GM19035 (cell line): ENCODE results near the gene BAZ2A.
A peak's percentile ranks its signal among the peaks of the same experiment; 100 is the strongest.
"Not testable (repeated sequence)": the region's sequence is repeated elsewhere in the genome, so short reads cannot be mapped to it uniquely, and the experiment has no call there.

ENCODE experiments used
- ATAC-seq: cut with Tn5 transposase; IDR thresholded peaks from one replicate; pipeline ENCODE4 v1.9.1; 2021; ENCODE audit not compliant: unreplicated experiment

BAZ2A gene

DNA sequence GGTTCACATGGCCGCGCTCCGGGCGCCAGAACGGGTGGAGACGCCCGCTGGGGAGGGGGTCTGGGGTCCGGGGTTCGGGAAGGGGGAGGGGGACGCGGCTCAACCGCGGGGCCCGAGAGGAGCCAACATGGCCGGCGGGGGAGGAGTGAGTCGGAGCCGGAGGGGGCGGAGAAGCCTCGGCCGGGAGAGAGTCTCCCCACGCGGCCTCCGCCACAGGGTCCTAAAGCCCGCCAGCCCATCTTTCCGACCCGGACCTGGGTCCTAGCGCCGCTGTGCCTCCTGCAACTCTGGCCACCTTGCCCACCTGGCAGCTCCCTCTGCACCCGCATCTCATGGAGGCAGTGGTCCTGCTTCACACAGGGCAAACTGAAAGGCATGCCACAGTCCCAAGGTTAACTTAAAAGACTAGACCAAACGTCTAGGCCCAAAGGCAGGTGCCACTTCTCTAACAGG is at the start of gene BAZ2A:
TSS of gene BAZ2A (minus strand) at position 147 of the 453 bp plus-strand sequence. CDS start 12,796 bp downstream, outside the sequence.
- ATAC-seq, result peak; percentile 62

DNA sequence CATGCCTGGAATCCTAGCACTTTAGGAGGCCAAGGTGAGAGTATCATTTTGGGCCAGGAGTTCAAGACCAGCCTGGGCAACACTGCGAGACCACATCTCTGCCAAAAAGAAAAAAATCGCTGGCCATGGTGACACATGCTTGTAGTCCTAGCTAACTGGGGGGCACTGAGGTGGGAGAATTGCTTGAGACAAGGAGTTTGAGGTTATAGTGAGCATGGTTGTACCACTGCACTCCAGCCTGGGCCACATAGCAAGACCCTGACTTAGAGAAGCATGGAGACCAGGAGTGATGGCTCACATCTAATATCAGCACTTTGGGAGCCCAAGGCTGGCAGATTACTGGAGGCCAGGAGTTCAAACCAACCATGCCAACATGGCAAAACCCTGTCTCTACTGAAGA is 48.7 kb upstream of the BAZ2A start:
- ATAC-seq, result no peak

DNA sequence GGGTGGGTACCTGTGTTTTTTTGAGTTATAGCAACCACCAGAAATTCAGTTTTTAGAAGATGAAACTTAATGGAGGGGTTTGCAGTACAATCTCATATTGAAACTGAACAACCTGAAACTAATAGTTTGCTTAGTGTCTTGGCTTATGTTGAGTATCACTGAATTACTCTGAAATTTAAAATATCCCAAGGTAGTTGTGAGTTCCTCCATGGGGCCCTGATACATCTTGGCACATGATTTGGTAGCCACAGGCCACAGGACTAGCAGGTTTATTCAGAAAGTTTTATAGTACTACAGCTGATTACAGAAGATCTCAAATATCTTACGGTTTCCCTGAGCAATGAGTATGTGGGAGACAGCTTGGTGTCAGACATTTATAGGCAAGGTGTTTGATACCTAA is 47.6 kb upstream of the BAZ2A start:
- ATAC-seq, result no peak

DNA sequence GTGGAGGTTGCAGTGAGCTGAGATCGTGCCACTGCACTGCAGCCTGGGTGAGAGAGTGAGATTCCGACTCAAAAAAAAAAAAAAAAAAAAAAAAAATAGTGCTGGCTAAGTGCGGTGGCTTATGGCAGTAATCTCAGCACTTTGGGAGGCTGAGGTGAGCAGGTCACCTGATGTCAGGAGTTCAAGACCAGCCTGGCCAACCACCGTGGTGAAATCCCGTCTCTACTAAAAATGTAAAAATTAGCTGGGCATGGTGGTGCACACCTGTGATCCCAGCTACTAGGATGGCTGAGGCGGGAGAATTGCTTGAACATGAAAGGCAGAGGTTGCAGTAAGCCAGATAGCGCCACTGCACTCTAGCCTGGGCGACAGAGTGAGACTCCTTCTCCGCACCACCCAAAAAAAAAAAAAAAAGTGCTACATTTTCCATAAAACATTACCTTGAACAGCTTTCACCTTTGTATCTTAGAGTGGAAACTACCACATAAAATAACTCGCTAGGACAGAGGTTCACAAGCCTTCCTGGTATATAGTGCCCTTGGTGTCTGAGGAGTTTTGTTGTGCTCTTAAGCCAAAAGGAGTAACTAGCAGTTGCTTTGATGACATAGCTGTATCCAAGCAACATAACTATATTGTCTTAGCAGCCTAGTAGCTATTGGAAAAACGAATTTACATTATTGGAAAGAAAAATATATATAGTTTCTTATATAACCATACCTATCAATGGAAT is 46.9 kb upstream of the BAZ2A start:
- no peak for ATAC-seq

DNA sequence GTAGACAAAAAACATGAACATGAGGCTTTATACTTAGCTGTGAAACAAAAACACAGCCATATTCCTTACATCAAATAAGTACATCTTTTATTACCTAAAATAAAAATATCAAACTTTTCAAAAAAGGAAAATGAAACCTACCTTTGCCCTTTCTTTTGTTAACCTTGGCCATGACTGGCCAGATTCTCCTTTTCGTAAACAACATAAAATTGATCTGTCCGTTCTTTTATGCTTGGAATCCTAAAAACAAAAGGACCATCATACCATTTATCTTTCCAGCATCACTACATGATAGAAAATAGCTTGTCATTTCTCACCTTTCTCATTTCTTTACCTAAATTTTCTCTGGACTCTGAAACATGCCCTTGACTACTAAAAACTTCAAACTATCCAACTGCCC is 41.5 kb upstream of the BAZ2A start:
- ATAC-seq, result no peak

DNA sequence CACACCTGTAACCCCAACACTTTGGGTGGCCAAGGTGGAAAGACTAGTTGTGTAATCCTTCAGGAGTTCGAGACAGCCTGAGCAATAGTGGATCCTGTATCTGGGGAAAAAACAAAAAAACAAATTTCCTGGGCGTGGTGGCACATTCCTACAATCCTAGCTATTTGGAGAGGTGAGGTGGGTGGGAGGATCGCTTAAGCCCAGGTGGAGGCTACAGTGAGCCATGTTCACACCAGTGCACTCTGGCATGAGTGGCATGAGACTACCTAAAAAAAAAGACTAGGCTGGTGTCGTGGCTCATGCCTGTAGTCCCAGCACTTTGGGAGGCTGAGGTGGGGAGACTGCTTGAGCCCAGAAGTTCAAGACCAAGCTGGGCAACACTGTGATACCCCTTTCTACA is 40.7 kb upstream of the BAZ2A start:
- ATAC-seq, result no peak

DNA sequence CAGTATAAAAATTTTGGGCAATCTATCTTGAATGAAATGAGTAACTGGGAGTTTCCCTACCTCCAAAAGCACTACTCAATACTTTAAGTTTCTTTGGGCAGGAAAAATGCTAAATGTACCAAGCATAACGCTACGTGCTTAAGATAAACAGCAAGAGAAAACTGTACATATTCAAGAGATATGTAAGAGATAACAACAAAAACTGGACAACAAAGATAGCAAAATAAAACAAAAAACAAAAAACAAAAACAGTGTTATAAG is 38.0 kb upstream of the BAZ2A start:
- ATAC-seq, result no peak

DNA sequence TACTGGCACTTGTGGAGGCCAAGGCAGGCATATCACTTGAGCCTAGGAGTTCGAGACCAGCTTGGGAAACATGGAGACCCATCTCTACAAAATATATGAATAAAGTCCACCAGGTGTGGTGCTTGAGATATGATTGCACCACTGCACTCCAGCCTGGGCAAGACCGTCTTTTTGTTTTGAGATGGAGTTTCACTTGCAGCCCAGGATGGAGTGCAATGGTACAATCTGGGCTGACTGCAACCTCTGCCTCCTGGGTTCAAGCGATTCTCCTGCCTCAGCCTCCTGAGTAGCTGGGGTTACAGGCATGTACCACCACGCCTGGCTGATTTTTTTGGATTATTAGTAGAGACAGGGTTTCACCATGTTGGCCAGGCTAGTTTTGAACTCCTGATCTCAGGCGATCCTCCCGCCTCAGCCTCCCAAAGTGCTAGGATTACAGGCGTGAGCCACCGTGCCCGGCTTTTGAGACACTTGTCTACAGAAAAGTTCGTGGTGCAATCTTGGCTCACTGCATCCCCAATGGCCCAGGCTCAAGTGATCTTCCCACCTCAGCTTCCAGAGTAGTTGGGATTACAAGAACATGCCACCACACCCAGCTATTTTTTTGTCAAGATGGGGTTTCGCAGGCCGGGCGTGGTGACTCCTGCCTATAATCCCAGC is 32.0 kb upstream of the BAZ2A start:
- ATAC-seq, result no peak

DNA sequence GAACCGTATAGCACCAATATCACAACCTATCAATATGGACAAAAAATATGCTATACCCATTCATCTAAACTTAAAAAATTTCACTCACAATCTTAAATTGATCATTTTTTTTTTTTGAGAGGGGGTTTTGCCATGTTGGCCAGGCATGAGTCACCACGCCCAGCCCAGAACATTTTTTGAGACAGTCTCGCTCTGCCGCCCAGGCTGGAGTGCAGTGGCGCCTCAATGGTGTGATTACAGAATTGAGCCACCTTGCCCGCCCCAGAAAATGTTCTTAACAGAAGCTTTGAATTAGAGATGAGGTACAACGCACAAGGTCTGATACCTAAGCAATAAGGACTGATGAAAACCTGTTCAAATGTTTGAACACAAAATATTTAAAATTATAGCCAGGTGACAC is 31.4 kb upstream of the BAZ2A start:
- no peak for ATAC-seq

DNA sequence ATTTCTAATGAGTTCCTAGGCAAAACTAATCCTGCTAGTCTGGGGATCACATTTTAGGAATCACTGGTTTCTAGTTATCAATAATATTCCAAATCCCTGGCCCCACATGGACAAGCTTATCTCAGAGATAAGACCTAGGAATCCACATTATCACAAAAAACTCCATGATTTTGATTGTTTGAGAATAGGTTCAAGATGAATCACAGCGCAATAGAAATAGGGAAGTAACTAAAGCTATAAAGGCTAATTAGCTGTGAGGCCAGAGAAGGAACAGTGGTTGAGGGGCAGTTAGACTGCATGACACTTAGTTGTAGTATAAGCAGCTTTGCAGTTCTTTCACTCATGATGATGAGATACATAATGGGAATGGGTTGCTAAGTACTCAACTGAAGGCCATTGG is 28.8 kb upstream of the BAZ2A start:
- no peak for ATAC-seq

DNA sequence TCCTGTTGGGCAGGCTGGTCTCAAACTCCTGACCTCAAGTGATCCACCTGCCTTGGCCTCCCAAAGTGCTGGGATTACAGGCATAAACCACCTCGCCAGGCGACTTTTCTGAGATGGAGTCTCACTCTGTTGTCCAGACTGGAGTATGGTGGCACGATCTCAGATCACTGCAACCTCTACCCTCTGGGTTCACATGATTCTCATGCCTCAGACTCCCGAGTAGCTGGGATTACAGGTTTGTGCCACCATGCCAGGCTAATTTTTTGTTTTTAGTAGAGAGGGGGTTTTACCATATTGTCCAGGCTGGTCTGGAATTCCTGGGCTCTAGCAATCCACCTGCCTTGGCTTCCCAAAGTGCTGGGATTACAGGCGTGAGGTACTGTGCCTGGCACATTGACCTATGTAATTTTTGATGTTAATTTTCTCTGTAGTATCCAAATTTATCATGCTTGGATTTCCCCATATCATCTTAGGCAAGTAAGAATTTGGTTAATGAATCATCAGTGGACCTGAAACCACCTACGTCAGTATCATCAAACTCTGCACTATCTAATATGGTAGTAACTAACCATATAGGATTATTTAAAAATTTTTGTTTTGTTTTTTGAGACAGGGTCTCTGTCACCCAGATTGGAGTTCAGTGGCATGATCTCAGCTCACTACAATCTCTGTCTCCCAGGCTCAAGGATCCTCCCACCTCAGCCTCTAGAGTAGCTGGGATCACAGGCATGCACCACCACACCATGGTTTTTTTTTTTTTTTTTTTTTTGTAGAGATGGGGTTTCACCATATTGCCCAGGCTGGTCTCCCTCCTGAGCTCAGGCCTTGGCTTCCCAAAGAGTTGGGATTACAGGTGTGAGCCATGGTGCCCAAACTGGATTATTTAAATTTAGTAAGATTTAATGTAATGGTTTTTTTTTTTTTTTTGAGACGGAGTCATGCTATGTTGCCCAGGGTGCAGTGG is 27.6 kb upstream of the BAZ2A start:
- ATAC-seq, result no peak

DNA sequence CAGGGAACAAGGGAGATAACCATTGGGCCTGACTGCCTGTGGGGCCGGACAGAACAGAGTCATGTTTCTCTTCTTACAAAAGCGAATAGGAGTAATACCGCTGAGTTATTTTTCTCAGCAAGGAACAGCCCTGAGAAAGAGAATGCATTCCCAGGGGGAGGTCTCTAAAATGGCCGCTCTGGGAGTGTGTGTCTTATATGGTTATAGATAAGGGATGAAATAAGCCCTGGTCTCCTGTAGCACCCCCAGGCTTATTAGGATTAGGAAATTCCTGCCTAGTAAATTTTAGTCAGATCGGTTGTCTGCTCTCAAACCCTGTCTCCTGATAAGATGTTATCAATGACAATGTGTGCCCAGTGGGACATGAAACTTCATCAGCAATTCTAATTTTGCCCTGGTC is 23.7 kb upstream of the BAZ2A start:
- ATAC-seq, result not testable (repeated sequence)

DNA sequence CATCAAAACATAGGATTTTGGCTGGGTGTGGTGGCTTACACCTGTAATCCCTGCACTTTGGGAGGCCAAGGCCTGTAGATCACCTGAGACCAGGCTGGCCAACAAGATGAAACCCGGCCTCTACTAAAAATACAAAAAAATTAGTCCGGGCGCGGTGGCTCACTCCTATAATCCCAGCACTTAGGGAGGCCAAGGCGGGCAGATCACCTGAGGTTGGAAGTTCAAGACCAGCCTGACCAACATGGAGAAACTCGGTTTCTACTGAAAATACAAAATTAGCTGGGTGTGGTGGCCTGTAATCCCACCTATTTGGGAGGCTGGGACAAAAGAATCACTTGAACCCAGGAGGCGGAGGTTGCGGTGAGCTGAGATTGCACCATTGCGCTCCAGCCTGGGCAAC is 17.9 kb upstream of the BAZ2A start:
- not testable (repeated sequence) for ATAC-seq

DNA sequence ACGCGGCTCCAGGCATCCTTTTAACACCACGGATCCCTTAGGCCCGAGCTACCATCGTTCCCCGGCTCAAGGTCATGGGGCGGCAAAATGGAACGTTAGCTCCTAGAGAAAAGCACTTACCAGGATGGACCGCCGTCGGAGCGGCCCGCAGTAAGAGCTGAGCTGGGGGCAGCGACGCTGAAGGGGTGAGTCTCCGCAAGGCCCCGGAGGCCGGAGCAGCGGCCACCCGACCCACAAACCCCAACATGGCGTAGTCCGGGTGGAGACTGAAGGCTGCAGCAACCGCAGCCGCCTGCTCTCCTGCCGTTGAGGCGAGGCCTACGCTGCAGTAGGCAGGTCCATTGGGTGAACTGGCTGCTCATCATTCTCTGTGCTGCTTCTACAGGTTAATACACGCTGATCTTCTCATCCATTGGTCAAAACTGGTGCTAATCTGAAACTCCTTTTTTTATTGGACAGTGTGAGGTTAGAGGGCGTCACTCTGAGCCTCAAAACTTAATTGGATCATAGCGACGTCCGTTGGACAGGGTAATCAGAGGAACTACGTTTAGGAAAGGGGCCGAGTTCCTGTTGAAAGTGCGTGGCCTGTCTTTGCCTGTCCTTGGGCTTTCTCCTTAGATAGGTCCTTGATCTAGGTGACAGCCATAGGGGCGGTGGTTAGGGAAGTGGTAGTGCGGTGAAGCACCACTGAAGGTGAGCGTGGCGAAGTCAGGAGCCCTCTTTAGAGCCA is 15.8 kb upstream of the BAZ2A start, which contains the start of gene ATP5F1B:
TSS of gene ATP5F1B (minus strand) at position 268 of the 730 bp plus-strand sequence. CDS start at position 247, 21 bp downstream.
- peak; percentile 98 for ATAC-seq

DNA sequence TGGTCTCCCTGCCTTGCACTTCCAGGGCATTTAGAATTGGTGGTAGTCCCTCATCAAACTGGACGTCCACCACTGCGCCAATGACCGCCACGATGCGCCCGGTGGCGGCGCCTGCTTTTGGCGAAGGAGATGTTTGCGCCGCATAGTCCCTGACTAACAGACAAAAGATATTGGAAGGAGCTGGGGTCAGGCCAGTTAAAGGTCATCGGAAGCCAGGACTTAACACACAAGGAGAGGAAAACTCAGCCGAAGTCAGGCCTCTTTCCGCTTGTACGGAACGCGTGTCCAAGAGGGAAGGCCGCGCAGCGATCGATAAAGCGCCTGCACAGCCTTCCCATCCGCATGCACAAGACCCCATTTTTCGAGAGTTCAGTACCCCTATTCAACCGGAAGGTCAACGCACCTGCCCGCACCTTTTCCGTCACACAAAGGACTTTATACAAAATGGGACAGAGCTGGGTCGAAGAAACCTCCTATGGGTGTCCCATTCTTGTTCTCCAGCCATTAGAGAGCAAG is 15.1 kb upstream of the BAZ2A start:
- peak; percentile 0 for ATAC-seq

DNA sequence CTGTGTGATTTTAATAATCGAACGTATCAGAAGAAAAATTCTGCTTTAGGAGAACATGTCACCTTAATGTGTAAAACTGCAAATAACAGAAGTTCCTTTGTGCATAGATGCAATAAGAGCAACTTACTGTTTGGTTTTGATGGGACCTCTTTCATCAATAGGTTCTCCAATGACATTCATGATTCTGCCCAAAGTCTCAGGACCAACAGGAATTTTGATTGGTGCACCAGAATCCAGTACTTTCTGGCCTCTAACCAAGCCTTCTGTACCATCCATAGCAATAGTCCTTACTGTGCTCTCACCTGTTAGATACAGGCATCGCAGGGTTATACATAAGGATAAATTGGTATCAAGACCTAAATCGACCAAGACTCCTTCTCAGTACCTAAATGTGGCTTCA is 14.5 kb upstream of the BAZ2A start:
- no peak for ATAC-seq

DNA sequence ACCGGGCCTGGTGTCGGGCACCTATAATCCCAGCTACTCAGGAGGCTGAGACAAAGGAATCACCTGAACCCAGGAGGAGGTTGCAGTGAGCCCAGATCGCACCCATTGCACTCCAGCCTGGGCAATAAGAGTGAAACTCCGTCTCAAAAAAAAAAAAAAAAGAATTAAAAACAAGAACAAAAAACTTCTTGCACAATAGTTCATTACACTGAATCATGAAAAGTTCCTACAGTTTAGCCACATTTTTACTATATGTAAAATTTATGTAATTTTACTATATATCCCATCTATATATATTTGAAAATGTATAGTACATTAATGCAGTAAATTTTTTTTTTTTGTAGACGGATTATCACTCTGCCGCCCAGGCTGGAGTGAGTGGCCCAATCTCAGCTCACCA is 11.1 kb upstream of the BAZ2A start:
- no peak for ATAC-seq

DNA sequence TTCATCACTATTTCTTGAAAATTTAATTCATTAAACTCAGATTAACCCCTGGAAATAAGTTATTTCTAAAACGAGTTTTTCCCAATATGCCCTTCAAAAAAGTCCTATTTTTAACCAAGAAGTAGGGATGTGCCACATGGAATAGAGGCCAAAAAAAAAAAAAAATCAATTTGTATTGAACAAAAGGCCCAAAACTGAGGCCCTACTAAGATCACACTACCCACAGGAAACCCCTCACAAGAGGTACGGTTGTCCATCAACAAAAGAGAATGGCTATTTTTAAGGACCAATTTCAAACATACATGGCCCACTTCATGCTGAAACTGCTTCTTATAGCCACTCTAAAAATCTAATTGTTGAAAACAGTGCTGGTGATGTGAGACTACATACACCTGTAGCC is 7.5 kb upstream of the BAZ2A start:
- no peak for ATAC-seq

DNA sequence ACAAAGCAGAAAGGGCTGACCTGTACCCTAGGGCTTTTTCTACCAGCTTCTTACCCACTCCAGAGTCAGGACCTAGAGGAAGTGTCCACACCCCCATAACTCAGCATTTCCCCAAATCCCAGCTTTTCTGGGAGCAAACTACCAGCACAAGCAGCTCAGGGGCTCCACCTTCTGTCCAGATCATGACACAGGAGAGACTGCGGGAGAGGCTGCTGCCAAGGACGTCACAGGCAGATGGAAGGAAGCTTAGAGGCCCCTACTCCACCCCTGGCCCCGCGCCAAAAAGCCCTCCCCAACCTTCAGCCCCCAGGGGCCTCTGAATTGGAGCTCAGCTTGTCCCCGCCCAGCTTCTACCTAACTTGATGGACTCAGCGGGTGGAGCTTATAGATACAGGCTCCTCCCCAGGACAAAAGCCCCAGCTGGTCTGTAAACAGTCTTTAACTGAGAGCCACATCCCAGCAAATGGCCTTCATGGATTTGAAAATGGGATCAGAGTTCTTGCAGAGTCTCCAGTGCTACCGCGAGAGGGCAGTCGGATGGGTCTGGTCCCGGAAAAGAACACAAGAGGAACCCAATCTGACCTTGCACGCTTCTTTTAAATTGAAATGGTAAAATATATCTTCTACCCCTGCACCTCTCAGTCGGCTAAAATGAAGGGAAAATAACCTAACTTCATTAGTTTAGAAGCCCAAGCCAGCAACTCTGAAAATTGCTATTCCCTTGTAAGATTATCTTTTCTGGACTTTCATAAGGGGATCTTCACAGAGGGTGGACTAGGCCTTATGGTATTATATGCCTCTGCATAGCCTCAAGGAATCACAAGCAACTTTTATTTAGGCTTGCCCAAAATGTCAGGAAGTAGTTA is 6.8 kb upstream of the BAZ2A start:
- ATAC-seq, result peak; percentile 50
